Stimulated activated naive CD4-positive, alpha-beta T cell treated with Interleukin-2 at 50 U/mL for 16 hours (primary cell): ENCODE measurements around the gene SLC6A3.
"Not testable (repeated sequence)": the region's sequence is repeated elsewhere in the genome, so short reads cannot be mapped to it uniquely, and the experiment has no call there.

Source experiments
- DNase-seq: peaks from one replicate; lab custom pipeline; 2025; lab: John Stamatoyannopoulos, UW

Gene SLC6A3

DNA sequence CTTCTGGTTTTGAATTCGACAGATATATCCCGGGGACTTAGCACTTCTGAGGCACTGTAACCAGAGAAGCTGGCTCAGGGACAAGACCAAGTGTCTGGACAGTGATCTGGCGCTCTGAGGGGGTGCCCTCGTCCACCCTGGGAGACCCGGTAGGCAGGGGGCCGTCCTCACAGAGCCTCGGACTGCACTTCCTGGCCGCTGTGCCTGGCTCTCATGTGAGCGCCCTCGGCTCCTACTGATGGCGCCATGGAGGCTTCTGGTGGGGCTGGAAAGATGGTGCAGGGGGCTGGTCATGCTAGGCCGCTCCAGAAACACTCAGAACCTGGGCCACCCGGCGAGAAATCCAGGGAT is 18.8 kb upstream of the SLC6A3 start:
- DNase-seq, result no peak

DNA sequence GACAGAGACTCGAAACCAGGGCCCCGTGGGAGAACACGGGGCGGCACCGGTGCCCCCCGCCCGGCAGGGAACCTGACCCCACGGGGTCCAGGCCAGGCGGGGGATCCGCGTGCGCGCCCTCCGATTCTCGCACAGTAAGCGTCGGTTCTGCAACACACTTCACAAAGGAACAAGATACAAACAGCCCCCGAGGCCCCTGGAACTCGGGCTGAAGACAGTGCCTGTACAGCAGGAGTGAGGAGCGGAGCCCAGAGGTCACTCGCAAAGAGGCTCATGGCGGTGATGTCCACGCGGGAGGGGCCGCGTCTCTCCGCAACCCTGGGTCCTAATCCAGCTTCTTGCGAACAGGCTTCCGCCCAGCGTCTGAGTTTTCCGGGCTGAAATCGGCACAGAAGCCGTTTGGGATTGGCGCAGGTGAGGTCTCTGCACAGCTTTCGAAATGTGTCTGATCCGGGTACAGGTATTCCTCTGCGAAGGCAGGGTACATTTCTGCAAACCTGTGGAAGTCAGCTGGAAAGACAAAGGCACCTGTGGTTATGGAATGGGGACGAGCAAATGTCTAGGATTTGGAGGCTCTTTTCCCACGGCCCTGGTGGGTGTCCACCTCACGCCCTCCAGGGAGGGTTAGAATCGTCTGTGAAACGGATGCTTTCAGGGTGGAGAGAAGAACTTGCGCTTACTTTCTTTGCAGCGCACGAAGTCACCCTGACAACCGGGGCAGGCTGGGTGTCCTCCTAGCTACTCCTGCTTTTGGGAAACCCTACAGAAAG is 18.3 kb upstream of the SLC6A3 start:
- no peak for DNase-seq

DNA sequence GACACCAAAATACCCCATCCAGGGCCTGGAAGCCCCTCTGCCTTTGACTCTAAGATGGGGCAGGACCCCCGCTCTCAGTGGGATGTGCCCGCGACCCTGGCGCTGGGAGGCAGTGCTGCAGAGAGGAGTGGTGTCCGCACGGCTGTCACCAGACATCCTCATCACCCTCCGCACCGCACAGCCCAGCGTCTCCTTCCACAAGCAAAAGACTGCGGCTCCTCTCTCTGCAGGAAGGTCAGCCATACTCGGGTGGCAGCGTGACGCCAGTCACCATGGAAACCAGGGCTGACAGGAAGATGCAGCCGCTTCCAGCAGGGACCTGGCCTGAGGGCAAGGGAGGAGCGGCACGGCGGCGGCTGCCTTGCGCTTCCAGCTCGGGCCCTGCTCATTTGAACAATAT is 17.1 kb upstream of the SLC6A3 start:
- DNase-seq, result no peak

DNA sequence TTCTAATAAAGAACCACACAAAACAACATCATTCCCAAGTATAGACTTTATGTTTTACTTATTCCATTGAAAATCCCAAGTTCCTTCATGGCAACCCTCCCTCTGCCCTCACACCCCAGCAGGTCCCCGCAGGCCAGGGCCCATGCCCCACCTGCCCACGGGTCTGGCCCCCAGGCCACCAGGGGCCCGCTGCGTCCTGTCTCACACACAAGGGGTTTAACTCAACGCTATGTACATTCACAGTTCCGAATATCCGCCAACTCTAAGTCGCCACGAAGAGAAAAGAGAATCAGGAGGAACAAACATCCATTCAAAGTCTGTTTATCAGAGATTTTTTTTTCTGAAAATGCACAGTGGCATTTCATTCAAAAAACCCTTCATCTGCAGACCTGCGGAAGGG is 16.2 kb upstream of the SLC6A3 start:
- no peak for DNase-seq

DNA sequence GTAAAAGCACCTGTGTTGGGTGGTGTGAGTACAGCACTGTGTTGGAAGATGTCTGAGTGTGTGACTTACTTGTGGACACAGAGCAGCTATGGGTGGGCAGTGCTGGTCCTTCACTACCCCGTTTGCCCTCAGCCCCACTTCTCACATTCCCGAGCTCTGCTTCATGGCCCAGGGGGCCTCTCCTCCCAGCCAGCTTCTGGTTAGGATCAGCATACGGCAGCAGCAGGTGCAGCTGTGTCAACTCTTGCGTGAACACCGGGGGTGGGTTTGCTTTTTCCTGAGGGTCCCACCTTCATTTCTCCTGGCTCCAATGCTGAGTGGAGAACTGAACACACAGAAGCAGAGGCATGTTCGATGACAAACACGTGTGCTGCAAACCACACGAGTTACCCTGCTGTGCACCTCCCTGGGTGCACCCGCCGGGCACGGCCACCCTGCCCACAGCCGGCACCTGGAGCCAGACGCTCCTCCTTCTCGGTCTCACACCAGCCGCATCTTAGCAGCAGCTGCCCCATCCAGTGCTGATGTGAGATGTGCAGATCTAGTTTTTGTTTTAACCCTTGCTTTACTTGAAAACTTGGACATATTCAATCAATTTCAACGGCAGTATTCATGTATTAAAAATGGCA is 14.9 kb upstream of the SLC6A3 start:
- no peak for DNase-seq

DNA sequence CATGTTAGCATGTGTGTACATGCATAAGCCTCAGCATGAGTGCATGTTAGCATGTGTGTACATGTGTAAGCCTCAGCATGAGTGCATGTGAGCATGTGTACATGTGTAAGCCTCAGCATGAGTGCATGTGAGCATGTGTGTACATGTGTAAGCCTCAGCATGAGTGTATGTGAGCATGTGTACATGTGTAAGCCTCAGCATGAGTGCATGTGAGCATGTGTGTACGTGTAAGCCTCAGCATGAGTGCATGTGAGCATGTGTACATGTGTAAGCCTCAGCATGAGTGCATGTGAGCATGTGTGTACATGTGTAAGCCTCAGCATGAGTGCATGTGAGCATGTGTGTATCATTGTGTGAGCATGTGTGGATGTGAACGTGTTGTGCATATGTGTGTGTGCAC is 14.2 kb upstream of the SLC6A3 start:
- not testable (repeated sequence) for DNase-seq

DNA sequence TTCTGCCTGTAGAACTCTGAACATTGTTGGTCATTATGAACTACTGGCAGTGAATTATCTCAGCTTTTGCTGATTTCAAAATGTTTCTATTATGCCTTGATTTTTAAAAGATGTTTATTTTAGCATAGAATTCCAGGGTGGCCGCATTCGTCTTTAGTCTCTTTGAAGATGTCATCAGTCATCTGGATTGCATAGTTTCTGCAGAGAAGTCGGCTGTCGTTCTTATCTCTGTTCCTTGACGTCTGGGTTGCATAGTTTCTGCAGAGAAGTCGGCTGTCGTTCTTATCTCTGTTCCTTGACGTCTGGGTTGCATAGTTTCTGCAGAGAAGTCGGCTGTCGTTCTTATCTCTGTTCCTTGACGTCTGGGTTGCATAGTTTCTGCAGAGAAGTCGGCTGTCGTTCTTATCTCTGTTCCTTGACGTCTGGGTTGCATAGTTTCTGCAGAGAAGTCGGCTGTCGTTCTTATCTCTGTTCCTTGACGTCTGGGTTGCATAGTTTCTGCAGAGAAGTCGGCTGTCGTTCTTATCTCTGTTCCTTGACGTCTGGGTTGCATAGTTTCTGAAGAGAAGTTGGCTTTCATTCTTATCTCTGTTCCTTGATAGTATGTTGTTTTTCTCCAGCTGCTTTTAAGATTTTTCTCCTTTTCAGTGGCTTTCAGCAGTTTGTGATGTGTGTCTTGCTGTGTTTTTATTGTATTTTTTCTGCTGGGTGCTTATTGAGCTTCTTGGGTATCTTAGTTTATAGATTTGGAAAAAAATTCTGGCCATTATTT is 11.1 kb upstream of the SLC6A3 start:
- not testable (repeated sequence) for DNase-seq

DNA sequence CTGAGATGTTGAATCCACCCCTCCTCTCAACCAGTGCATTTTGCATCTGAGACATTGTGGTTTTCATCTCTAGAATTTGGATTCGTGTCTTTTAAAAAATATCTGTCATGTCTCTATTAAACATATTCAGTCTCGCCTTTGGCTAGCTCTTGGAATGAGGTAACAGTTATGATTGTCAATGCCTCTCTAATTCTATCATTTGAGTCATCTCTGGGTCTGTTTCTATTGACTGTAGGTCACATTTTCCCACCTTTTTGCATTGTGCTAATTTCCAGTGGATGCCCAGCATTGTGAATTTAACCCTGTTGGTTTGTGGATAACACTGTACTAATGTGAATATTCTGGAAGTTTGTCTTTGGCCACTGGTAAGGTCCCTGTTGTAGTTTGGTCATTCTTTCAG is 8.4 kb upstream of the SLC6A3 start:
- no peak for DNase-seq

DNA sequence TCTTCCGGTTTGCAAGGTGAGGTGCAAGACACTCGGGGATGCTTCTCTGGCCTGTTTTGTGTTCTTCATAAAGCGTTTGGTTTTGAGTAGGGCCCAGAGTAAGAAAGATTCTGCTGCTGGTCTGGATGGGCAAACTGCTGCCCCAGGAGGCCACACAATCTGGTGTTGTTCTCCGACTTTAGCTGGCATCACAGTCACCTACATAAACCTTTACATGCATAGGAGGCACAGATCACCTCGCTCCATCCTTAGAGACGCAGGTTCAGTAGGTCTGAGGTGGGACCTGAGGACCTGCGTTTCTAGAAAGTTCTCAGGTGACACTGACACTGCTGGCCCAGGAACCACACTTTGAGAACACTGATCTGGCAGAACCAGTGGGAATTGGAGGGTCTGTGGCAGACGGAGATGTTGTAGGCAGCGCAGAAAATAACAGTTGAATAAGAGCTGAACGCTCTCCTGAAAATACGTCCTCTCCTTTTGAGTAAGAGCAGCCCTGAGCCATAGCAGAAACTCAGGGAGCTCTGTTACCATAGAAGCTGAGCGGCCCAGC is 3.9 kb upstream of the SLC6A3 start:
- no peak for DNase-seq

DNA sequence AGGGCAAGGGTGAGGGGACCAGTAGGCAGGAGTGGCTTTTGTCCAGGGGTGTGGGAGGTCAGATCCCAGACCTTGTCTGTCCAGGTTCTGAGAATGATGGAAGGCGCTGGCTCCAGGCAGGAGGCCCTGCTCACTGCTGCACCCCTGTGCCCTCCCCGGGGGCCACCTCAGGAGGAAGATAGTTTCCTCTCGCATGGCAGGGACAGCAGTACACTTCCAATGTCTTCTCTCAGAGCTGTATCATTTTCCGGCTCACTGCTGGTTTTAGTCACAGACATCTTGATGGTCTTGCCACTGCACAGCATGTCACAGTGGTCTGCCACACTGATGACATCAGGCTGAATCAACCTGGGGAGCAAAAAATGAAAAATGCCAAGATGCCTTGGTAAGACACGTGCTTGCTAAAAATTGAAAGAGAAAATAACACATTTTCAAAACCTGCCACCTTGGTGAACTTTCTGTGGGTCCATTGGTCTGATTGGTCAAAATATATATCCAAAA is 3.3 kb upstream of the SLC6A3 start:
- DNase-seq, result no peak

DNA sequence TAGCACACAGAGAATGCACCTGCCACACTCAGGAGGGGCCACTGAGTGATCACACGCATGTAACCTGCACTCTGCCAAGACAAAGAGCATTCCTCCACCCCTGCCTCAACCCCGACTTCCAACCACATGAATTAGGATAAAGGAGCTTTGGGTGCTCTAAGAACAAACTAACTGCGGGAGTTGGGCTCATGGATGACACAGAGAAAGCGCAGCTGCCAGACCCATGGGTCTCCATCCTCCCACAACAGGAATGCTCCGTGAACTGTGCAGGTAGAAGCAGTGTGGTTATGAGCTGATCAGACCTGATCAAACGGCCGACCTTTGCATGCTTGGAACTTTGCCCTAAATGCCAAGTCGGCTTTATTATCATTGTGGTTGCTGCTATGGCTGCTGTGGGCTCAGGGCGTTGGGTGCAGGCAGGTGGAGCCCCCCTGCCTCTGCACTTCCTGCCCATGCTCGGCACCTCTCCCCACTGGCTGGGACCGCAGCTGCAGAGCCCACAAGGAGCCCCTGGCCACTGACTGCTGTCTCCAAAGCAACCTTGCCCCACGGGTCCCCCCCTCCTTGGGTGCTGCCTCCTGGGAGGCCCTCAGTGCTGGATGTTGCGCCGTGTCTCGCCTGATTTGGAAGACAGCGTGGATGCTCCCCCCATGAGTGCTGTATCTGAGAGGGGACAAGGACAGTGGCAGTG is 2.6 kb upstream of the SLC6A3 start:
- DNase-seq, result no peak

DNA sequence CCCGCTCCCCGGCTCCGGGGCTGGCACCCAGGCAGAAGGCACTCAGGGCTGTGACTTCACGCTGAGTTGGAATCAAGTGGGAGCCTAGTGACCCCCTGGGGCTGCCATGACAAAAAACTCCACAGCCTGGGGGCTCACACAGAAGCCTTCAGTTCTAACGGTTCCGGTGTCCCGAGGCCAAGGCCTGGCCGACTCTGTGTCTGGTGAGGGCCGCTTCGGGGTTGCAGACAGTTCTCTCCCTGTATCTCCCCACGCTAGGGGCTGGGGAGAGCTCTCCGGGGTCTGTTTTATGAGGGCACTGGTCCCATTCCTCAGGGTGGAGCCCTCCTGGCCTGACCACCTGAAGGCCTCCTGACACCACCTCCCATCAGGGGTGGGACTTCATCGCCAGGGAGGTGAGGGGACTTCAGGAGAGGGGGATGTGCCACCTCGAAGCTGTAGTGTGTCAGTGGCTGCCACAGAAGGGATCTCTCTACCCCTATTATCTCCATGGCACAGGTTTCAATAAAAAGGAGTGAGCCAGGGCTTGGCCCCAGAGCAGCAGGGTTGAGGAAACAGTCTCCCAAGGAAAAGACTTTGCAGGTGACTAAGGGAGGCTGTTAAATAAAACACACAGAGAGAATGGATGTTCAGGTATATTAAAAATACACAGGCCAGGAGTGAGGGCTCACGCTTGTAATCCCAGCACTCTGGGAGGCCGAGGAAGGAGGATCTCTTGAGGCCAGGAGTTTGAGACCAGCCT is 1.5 kb upstream of the SLC6A3 start:
- DNase-seq, result no peak

DNA sequence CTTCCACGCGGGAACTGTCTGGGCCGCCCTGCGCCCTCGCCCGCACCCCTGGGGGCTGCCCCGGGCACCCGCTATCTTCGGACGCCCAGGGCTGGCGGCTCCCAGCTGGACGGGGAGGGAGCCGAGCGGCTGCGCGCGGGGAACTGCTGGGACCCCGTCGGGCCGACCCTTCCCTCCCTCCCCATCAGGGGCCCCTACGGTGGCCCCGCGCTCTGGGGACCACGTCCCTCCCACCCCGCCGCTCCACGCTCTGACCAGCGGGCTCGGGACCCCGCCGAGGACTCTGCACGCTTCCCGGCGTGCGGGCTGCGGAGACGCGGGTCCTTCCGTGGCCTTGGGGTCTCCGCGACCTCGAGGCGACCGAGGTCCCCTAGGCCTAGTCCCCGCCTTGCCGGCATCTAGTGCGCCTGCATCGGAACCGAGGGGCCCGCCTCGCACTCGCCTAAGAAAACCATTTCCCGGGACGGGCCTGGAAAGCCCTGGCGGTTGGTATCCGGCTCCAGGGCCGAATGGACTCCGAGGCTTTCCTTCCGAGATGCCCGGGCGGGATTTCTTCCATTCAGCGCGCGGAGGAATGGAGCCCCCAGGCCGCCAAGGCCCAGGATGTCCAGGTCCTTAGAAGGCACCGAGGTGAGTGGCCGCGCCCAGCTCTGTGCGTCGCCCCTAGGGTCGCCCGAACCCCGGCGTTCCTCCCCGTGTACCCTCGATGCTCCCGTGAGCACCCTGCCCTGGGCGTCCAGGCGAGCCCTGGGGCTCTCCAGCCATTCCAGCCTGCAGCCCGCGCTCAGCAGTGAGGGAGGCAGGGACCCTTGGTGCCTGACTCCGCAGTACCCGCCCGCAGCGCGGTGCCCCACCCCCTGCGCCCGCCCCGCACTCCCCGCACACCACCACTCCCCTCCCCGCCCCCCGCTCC is 705 bp upstream of the SLC6A3 start:
- no peak for DNase-seq

DNA sequence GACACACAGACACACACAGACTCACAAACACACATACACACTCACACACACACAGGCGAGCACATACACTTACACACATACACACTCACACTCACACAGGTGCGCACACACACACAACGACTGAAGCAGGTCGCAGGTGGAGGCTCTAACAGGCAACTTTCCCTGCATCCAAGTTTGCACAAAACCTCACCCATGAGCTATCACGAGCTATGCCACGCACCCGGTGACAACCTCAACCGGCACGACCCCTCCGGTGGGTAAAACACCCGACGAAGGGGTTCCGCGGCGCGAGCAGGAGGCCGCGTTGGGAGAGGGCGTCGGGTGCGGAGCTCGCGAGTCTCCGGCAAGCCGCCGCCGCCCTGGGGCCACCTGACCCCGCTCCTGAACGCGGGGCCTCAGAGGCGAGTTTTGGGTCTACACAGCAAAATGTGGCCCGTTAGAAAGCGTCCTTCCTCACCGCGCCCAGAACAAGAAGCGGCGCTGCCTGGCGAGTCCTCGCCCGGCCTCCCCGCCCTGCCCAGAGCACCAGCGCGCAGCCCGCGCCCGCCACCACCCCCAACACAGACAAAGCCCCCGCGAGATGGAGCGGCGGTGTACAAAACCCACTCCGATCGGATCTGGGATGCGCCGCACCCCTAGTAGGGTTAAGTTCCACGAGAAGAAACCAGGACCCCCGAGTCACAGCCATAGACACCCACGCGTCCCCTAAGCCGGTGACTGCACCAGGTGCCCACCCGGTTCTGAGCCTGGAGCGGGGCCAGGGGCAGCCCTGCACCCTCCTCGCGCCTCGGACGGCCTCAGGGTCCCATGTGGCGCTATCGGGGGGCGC is 665 bp downstream of the SLC6A3 start:
- no peak for DNase-seq

DNA sequence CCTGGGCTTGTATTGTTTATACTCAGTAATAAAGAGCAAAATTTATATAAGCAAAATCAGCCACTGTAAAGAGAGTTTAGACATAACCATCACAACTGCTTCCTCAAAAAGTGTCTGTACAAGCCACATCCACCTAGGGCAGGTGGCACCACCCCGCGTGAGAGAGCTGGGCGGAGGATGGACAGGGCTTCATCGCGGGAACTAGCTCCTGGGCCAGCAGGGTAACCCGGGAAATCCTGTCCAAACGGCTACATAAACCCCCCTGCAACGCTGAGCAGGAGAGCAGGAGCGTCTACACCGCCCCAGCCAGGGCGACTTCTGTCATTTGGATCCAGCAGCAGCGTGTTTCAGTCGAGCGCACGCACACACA is 1.3 kb downstream of the SLC6A3 start:
- no peak for DNase-seq

DNA sequence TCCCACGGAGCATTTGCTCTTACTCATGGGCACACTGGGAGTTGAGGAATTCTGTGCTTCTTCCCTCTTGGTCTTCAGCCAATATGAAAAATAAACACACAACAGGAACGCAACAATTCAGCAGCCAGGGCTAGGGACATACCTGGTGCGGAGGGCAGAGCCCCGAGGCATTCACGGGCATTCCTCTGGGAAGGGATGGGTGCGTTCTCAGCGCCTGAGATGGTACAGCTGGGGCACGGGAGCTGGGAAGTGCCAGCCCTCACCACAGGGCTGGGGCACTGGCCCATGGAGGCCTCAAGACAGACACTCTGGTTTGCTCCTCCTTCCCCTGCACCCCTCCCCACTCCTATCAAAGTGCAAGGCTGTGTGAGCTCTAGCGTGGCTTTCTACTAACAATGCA is 2.1 kb downstream of the SLC6A3 start:
- DNase-seq, result no peak

DNA sequence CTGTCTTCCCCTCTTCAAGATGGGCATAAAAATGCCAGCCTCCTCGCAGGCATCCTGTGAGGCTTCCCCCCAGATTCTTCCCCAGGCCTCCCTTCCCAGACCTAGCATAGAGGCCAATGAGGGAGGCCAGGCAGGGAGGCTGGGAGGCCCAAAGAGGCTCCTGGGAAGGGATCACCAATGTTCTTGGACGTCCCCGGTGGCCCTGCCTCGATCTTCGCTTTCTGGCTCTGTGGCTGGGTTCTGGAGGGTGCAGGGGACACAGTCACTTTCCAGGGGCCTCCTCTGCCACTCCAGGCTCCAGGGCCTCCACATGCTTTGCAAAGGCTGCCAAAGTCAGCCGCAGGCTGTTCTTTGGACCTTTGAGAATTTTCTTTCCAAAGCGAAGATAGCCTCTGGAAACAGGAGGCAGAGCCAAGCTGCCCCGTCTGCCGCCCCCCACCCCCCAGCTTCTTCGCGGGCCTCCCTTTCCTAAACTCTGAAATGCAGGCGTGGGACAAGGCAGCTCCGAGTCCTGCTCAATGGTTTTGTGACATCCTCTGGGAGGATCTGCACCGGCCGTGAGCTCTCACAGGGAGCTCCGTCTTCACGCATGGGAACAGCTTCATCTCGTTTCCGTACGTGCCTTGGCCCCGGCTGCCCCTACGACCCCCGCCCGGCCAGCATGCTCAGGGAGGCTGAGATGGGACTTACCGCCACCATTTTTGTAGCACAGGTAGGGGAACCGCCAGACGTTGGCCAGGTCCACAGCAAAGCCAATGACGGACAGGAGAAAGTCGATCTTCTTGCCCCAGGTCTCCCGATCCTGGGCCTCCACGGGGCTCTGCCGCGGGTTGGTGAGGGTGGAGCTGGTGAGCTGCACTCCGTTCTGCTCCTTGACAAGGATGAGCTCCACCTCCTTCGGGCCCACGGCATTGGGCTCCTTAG is 2.8 kb downstream of the SLC6A3 start:
- no peak for DNase-seq

DNA sequence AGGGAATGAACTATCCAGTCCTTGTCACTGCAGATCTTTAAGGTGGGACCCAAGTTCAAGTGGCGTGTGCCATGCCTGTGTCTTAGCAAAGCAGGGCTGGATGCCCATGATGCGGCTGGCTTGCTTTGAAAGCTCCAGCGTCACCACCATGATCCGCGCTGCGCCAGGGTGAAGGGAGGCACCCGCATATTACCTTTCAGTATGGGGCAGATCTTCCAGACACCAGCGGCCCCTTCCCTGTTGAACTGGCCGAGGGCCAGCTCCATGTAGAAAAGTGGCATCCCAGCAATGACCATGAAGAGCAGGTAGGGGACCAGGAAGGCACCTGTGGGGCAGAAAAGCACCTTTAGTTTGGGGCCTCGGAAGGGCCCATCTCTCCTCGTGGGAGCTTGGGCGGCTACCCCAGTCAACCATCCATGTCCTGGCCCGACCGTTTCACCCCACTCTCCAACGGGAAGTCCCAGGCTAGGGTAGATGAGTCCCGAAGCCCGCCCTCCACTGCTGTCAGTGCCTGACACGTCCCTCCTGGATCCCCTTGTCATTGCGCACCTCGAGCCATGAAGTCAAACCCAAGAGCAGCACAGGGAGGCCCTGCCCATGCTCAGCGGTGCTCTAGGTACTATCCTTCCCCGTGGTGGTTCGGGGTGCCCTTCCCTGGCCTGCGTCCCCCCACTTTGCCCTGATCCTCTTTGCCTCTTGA is 3.9 kb downstream of the SLC6A3 start:
- DNase-seq, result no peak
